ENCODE measurements around the gene NOTCH2.

DNA sequence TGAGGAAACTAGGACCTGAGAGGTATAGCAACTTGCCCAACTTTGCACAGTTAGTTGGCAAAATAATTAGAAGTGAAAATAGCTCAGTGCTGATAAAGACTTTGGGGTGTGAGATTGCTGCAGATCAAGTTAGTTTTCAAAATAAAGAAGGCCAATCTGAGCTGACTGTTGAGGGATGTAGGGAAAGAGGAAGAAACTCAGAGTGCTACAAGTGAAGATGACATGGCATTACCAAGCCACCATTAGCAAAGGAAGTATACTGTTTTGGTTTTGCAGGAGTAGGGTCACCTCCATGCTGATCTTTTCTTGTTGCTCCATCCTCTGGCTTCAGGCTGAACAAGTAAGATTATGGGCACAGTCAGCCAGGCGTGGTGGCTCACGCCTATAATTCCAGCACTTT is 94.5 kb downstream of the NOTCH2 start:
- no peak for TF ChIP-seq CTCF (IDR thresholded peaks at IDR 0.05; ENCODE audit: low read depth, low read length, missing input control)
- TF ChIP-seq NR2F2 (IDR thresholded peaks at IDR 0.05): no peak
- no peak for TF ChIP-seq YY1 (IDR thresholded peaks at IDR 0.05)
- TF ChIP-seq, protein P1, sequence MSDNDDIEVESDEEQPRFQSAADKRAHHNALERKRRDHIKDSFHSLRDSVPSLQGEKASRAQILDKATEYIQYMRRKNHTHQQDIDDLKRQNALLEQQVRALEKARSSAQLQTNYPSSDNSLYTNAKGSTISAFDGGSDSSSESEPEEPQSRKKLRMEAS (IDR thresholded peaks at IDR 0.05): no peak
- no peak for TF ChIP-seq GABPA (IDR thresholded peaks at IDR 0.05 in 1 of 2, conservative IDR thresholded peaks at IDR 0.05 in 1 of 2)
- TF ChIP-seq, protein P2, sequence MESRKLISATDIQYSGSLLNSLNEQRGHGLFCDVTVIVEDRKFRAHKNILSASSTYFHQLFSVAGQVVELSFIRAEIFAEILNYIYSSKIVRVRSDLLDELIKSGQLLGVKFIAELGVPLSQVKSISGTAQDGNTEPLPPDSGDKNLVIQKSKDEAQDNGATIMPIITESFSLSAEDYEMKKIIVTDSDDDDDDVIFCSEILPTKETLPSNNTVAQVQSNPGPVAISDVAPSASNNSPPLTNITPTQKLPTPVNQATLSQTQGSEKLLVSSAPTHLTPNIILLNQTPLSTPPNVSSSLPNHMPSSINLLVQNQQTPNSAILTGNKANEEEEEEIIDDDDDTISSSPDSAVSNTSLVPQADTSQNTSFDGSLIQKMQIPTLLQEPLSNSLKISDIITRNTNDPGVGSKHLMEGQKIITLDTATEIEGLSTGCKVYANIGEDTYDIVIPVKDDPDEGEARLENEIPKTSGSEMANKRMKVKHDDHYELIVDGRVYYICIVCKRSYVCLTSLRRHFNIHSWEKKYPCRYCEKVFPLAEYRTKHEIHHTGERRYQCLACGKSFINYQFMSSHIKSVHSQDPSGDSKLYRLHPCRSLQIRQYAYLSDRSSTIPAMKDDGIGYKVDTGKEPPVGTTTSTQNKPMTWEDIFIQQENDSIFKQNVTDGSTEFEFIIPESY (IDR thresholded peaks at IDR 0.05): no peak
